Caco-2 (cell line): ENCODE results near the gene ASGR1. TPM values are rescaled to one million over a fixed set of nuclear protein-coding genes. Genes with fewer than 3 reads are reported as not detected.

Source experiments
- BruUV-seq: library from RNA; stranded (reverse); fragments of 400-500 nt; replicated peaks from 2 replicates; lab custom pipeline; 2021; lab: Mats Ljungman, UMichigan
- CTCF ChIA-PET: fragments of 300-600 bp; sonication (Branson Sonifier 250); formaldehyde crosslinking; loops from one replicate; lab custom pipeline; 2022; ENCODE audit warnings: antibody characterized with exemption; lab: Charles Lee
- POLR2A ChIA-PET: fragments of 300-600 bp; sonication (Branson Sonifier 250); formaldehyde crosslinking; loops from one replicate; lab custom pipeline; 2022; ENCODE audit warnings: antibody characterized with exemption; lab: Charles Lee
- DNase-seq, 2 experiments: peaks; one replicate each; pipeline versions ENCODE4 v3.0.0 to v3.0.0-alpha.2; 2020 to 2022
- H3K27me3 ChIP-seq: replicated peaks from 2 replicates; pipeline ENCODE4 v1.6.0; 2011; ENCODE audit warnings: low read length; ENCODE audit not compliant: control insufficient read depth, insufficient read depth
- H3K36me3 ChIP-seq: 2 replicates; pipeline ENCODE4 v1.5.1; 2011; ENCODE audit warnings: low read length; ENCODE audit not compliant: control insufficient read depth, insufficient read depth
- H3K4me1 ChIP-seq: fragments of 250-450 bp; sonication (Bioruptor Pico); 2 replicates; pipeline ENCODE4 v1.5.1; 2020; ENCODE audit warnings: mild to moderate bottlenecking
- H3K4me3 ChIP-seq: 2 replicates; pipeline ENCODE4 v1.5.1; 2011; ENCODE audit warnings: low read depth, mild to moderate bottlenecking, control low read depth, low read length
- H3K9me3 ChIP-seq: fragments of 250-450 bp; sonication (Bioruptor Pico); 2 replicates; pipeline ENCODE4 v1.5.1; 2020; ENCODE audit warnings: mild to moderate bottlenecking, moderate library complexity
- H3K27ac Mint-ChIP-seq: one replicate; pipeline ENCODE4 v1.8.0; 2022; ENCODE audit warnings: mixed read lengths; ENCODE audit not compliant: unreplicated experiment
- H3K27me3 Mint-ChIP-seq: one replicate; pipeline ENCODE4 v1.8.0; 2022; ENCODE audit warnings: mixed read lengths; ENCODE audit not compliant: insufficient read depth, unreplicated experiment
- H3K36me3 Mint-ChIP-seq: one replicate; pipeline ENCODE4 v1.8.0; 2022; ENCODE audit warnings: mild to moderate bottlenecking, mixed read lengths; ENCODE audit not compliant: insufficient read depth, unreplicated experiment
- H3K4me1 Mint-ChIP-seq: one replicate; pipeline ENCODE4 v1.8.0; 2022; ENCODE audit warnings: low read depth, mixed read lengths; ENCODE audit not compliant: unreplicated experiment
- H3K4me3 Mint-ChIP-seq: one replicate; pipeline ENCODE4 v1.8.0; 2022; ENCODE audit warnings: mild to moderate bottlenecking, moderate library complexity, mixed read lengths; ENCODE audit not compliant: unreplicated experiment
- H3K9me3 Mint-ChIP-seq: one replicate; pipeline ENCODE4 v1.8.0; 2022; ENCODE audit warnings: mixed read lengths; ENCODE audit not compliant: unreplicated experiment
- CTCF ChIP-seq, 2 experiments: fragments of 200-600 bp in 1 of 2; IDR thresholded peaks; 1 replicate in 1 of 2; 2 replicates in 1 of 2; pipeline versions ENCODE4 v1.5.1 to v1.8.0; 2011 to 2022; ENCODE audit warnings: antibody characterized with exemption in 1 of 2, control low read depth in 1 of 2, inconsistent platforms in 1 of 2, low read depth in 1 of 2, low read length in 1 of 2, mild to moderate bottlenecking in 1 of 2, moderate library complexity in 1 of 2; ENCODE audit not compliant: insufficient read depth in 1 of 2, severe bottlenecking in 1 of 2, unreplicated experiment in 1 of 2
- intact Hi-C: fragments of 100-400 bp; cut with micrococcal nuclease; formaldehyde crosslinking; loops from one replicate; pipeline ENCODE4 v1.10.0; 2022; ENCODE audit not compliant: unreplicated experiment
- total RNA-seq: library from RNA; stranded (reverse); gene quantifications from 2 replicates; pipeline ENCODE4 v1.2.3, GENCODE V29; 2022

Gene ASGR1
- total RNA-seq, 1 experiment from 2014 or later = 9.2 TPM

- Mint-ChIP-seq H3K36me3 (peaks cover 51% of the 10 kb centered on the region), H3K9me3 (no peaks in the 10 kb centered on the region), H3K4me1 (peaks cover 2% of the 10 kb centered on the region), H3K4me3 (no peak overlapping the region), H3K27ac (no peak overlapping the region), H3K27me3 (no peaks in the 10 kb centered on the region)
- POLR2A ChIA-PET = no interaction called here
- no peak for DNase-seq
- CTCF ChIA-PET = no interaction called here
- H3K4me1 ChIP-seq = no peaks in the 10 kb centered on the region
- no peaks in the 10 kb centered on the region; the same call in 1 of the 2 replicates for H3K36me3 ChIP-seq
- intact Hi-C loops = no loop called here
- no TSS peak for BruUV-seq
- no peak overlapping the region for H3K4me3 ChIP-seq
- TF ChIP-seq CTCF (IDR thresholded peaks at IDR 0.05; ENCODE audit: insufficient read depth in 1 of 2, low read depth in 1 of 2, low read length in 1 of 2, severe bottlenecking in 1 of 2, unreplicated experiment in 1 of 2) = no peak
- no peaks in the 10 kb centered on the region for H3K9me3 ChIP-seq
- H3K27me3 ChIP-seq = no peaks in the 10 kb centered on the region
Measured at GRCh38 chr17:7226721-7227710, 47.8 kb upstream of the ASGR1 start.

- Mint-ChIP-seq H3K27me3 (no peaks in the 10 kb centered on the region), H3K36me3 (peaks cover 51% of the 10 kb centered on the region), H3K4me3 (no peak overlapping the region), H3K27ac (no peak overlapping the region), H3K9me3 (no peaks in the 10 kb centered on the region), H3K4me1 (no peaks in the 10 kb centered on the region)
- DNase-seq = no peak
- ChIA-PET CTCF (no interaction called here), POLR2A (no interaction called here)
- H3K4me3 ChIP-seq = no peak overlapping the region
- TF ChIP-seq CTCF (IDR thresholded peaks at IDR 0.05; ENCODE audit: insufficient read depth in 1 of 2, low read depth in 1 of 2, low read length in 1 of 2, severe bottlenecking in 1 of 2, unreplicated experiment in 1 of 2) = no peak
- intact Hi-C loops = no loop called here
- no peaks in the 10 kb centered on the region for H3K27me3 ChIP-seq
- H3K9me3 ChIP-seq = no peaks in the 10 kb centered on the region
- no TSS peak for BruUV-seq
- H3K36me3 ChIP-seq = no peaks in the 10 kb centered on the region; the same call in 1 of the 2 replicates
- peaks cover 3% of the 10 kb centered on the region for H3K4me1 ChIP-seq
Measured at GRCh38 chr17:7225711-7226331, 46.7 kb upstream of the ASGR1 start.

- TSS peak; percentile 3 for BruUV-seq
- no peak for TF ChIP-seq CTCF (IDR thresholded peaks at IDR 0.05; ENCODE audit: insufficient read depth in 1 of 2, low read depth in 1 of 2, low read length in 1 of 2, severe bottlenecking in 1 of 2, unreplicated experiment in 1 of 2)
- no peak for DNase-seq
- Histone ChIP-seq H3K36me3 (no peaks in the 10 kb centered on the region), H3K27me3 (no peaks in the 10 kb centered on the region), H3K9me3 (no peaks in the 10 kb centered on the region), H3K4me3 (no peak overlapping the region), H3K4me1 (peaks cover 7% of the 10 kb centered on the region)
- Mint-ChIP-seq H3K4me1 (peaks cover 1% of the 10 kb centered on the region), H3K27ac (no peak overlapping the region), H3K36me3 (peaks cover 53% of the 10 kb centered on the region), H3K9me3 (no peaks in the 10 kb centered on the region), H3K27me3 (no peaks in the 10 kb centered on the region), H3K4me3 (no peak overlapping the region)
- CTCF ChIA-PET = interaction anchor here (0.5 kb wide), 1 partner anchor 37 kb away, joined by 3 read pairs; no protein-coding TSS in a partner anchor
- intact Hi-C loops = no loop called here
- POLR2A ChIA-PET = no interaction called here
Measured at GRCh38 chr17:7224661-7225111, 45.5 kb upstream of the ASGR1 start.
